Mesendoderm (in vitro differentiated cells): ENCODE measurements around the gene KIAA0319L.

ENCODE experiments used
- DNase-seq: peaks from one replicate; pipeline ENCODE4 v3.0.0; 2013
- H2AK5ac ChIP-seq: 2 replicates; pipeline ENCODE4 v1.6.1; 2013; ENCODE audit warnings: low read length, inconsistent platforms
- H2BK120ac ChIP-seq: 2 replicates; pipeline ENCODE4 v1.6.1; 2013; ENCODE audit warnings: low read depth, mild to moderate bottlenecking, low read length, moderate library complexity, mixed read lengths
- H2BK15ac ChIP-seq: replicated peaks from 2 replicates; pipeline ENCODE4 v1.6.1; 2013; ENCODE audit warnings: low read depth, mild to moderate bottlenecking, moderate library complexity
- H2BK5ac ChIP-seq: 2 replicates; pipeline ENCODE4 v1.6.1; 2013; ENCODE audit warnings: low read length, inconsistent platforms
- H3K18ac ChIP-seq: 2 replicates; pipeline ENCODE4 v1.6.1; 2013; ENCODE audit warnings: mild to moderate bottlenecking, low read length, mixed read lengths
- H3K23ac ChIP-seq: one replicate; pipeline ENCODE4 v1.6.1; 2013; ENCODE audit warnings: low read length
- H3K27ac ChIP-seq: 2 replicates; pipeline ENCODE4 v1.5.1; 2013; ENCODE audit warnings: low read depth, mild to moderate bottlenecking, inconsistent platforms, low read length, moderate library complexity
- H3K27me3 ChIP-seq: 2 replicates; pipeline ENCODE4 v1.6.1; 2013; ENCODE audit warnings: low read length, control low read depth, mild to moderate bottlenecking, inconsistent platforms; ENCODE audit not compliant: insufficient read depth, poor library complexity
- H3K36me3 ChIP-seq: 2 replicates; pipeline ENCODE4 v1.6.1; 2013; ENCODE audit warnings: low read length, inconsistent platforms; ENCODE audit not compliant: control insufficient read depth, insufficient read depth
- H3K4ac ChIP-seq: one replicate; pipeline ENCODE4 v1.6.1; 2013; ENCODE audit warnings: low read depth, mild to moderate bottlenecking, low read length, moderate library complexity
- H3K4me1 ChIP-seq: 2 replicates; pipeline ENCODE4 v1.6.1; 2013; ENCODE audit warnings: low read depth, low read length, inconsistent platforms; ENCODE audit not compliant: control insufficient read depth
- H3K4me2 ChIP-seq: 2 replicates; pipeline ENCODE4 v1.6.1; 2013; ENCODE audit warnings: low read length
- H3K4me3 ChIP-seq: 2 replicates; pipeline ENCODE4 v1.5.1; 2013; ENCODE audit warnings: mild to moderate bottlenecking, low read length
- H3K56ac ChIP-seq: one replicate; pipeline ENCODE4 v1.6.1; 2013; ENCODE audit warnings: low read length
- H3K79me1 ChIP-seq: 2 replicates; pipeline ENCODE4 v1.6.1; 2013; ENCODE audit warnings: low read length, inconsistent platforms
- H3K79me2 ChIP-seq: 2 replicates; pipeline ENCODE4 v1.6.1; 2013; ENCODE audit warnings: mild to moderate bottlenecking, low read length; ENCODE audit not compliant: control insufficient read depth, insufficient read depth
- H3K9ac ChIP-seq: 2 replicates; pipeline ENCODE4 v1.6.1; 2013; ENCODE audit warnings: low read length, inconsistent platforms
- H4K5ac ChIP-seq: one replicate; pipeline ENCODE4 v1.6.1; 2013; ENCODE audit warnings: low read length
- H4K8ac ChIP-seq: one replicate; pipeline ENCODE4 v1.6.1; 2013; ENCODE audit warnings: low read depth, mild to moderate bottlenecking, control low read depth, low read length, moderate library complexity
- WGBS: extraction: QIAGEN DNeasy Blood & Tissue Kit; methylation state at CpG from one replicate; pipeline ENCODE4 v1.1.7; 2013; ENCODE audit warnings: low lambda C conversion rate, missing lambda C conversion rate; ENCODE audit not compliant: insufficient coverage; ENCODE audit errors: extremely low coverage; 5-methylcytosine and 5-hydroxymethylcytosine counted together

The KIAA0319L gene

GRCh38 chr1:35569936-35570335, 12.7 kb upstream of the KIAA0319L start:
- Histone ChIP-seq H2BK5ac (no peak overlapping the region), H3K9ac (no peak overlapping the region), H3K4me3 (no peak overlapping the region), H3K4me2 (no peak overlapping the region), H3K36me3 (no peaks in the 10 kb centered on the region), H3K56ac (no peak overlapping the region), H3K23ac (no peak overlapping the region), H4K5ac (no peak overlapping the region), H2AK5ac (no peak overlapping the region), H3K79me2 (no peaks in the 10 kb centered on the region), H3K4ac (no peak overlapping the region), H4K8ac (no peak overlapping the region), H3K27ac (no peak overlapping the region), H3K79me1 (no peaks in the 10 kb centered on the region), H2BK15ac (no peak overlapping the region), H3K18ac (no peak overlapping the region), H3K27me3 (peaks cover 35% of the 10 kb centered on the region), H3K4me1 (peaks cover 2% of the 10 kb centered on the region), H2BK120ac (no peak overlapping the region)
- no CpG with 5 or more reads among the region's 1 CpG for WGBS
- no peak for DNase-seq

- WGBS: no CpG with 5 or more reads among the region's 4 CpGs
Measured at GRCh38 chr1:35568975-35569395, 11.8 kb upstream of the KIAA0319L start.

GRCh38 chr1:35567947-35568558, 10.8 kb upstream of the KIAA0319L start:
- H4K8ac ChIP-seq: no peak overlapping the region
- H3K4ac ChIP-seq: no peak overlapping the region
- peak; percentile 56 for DNase-seq
- no peak overlapping the region for H3K56ac ChIP-seq
- H3K4me1 ChIP-seq: peaks cover 2% of the 10 kb centered on the region
- no peak overlapping the region for H2BK15ac ChIP-seq
- no peak overlapping the region for H3K23ac ChIP-seq
- H3K79me1 ChIP-seq: no peaks in the 10 kb centered on the region
- H3K18ac ChIP-seq: no peak overlapping the region
- H3K4me2 ChIP-seq: no peak overlapping the region
- H2BK5ac ChIP-seq: no peak overlapping the region
- H3K9ac ChIP-seq: no peak overlapping the region
- H3K79me2 ChIP-seq: no peaks in the 10 kb centered on the region
- H4K5ac ChIP-seq: no peak overlapping the region
- H3K27ac ChIP-seq: no peak overlapping the region
- no peak overlapping the region for H3K4me3 ChIP-seq
- no CpG with 5 or more reads among the region's 9 CpGs for WGBS
- peaks cover 1% of the 10 kb centered on the region for H3K36me3 ChIP-seq
- H2AK5ac ChIP-seq: no peak overlapping the region
- H2BK120ac ChIP-seq: no peak overlapping the region
- peaks cover 16% of the 10 kb centered on the region for H3K27me3 ChIP-seq

More at GRCh38 chr1:35568975-35569395, 11.8 kb upstream of the KIAA0319L start:
- no peak overlapping the region for H2BK120ac ChIP-seq
- H3K27me3 ChIP-seq: peaks cover 26% of the 10 kb centered on the region
- H3K9ac ChIP-seq: no peak overlapping the region
- no peak overlapping the region for H3K4me3 ChIP-seq
- no peak overlapping the region for H4K5ac ChIP-seq
- no peak overlapping the region for H3K56ac ChIP-seq
- H2BK15ac ChIP-seq: no peak overlapping the region
- H3K23ac ChIP-seq: no peak overlapping the region
- peaks cover 2% of the 10 kb centered on the region for H3K4me1 ChIP-seq
- no peak overlapping the region for H2BK5ac ChIP-seq
- no peak overlapping the region for H3K4ac ChIP-seq
- H3K27ac ChIP-seq: no peak overlapping the region
- no peaks in the 10 kb centered on the region for H3K79me2 ChIP-seq
- no peak overlapping the region for H3K4me2 ChIP-seq
- DNase-seq: peak; percentile 79
- H4K8ac ChIP-seq: no peak overlapping the region
- peaks cover 1% of the 10 kb centered on the region for H3K36me3 ChIP-seq
- H3K18ac ChIP-seq: no peak overlapping the region
- no peak overlapping the region for H2AK5ac ChIP-seq
- no peaks in the 10 kb centered on the region for H3K79me1 ChIP-seq

- H2BK15ac ChIP-seq: no peak overlapping the region
- peaks cover 4% of the 10 kb centered on the region for H3K36me3 ChIP-seq
- no peak overlapping the region for H3K4me3 ChIP-seq
- no CpG with 5 or more reads among the region's 11 CpGs for WGBS
- no peak overlapping the region for H3K9ac ChIP-seq
- peaks cover 4% of the 10 kb centered on the region for H3K79me1 ChIP-seq
- H3K79me2 ChIP-seq: no peaks in the 10 kb centered on the region
- H4K5ac ChIP-seq: no peak overlapping the region
- H3K4me2 ChIP-seq: no peak overlapping the region
- no peaks in the 10 kb centered on the region for H3K27me3 ChIP-seq
- no peak overlapping the region for H3K18ac ChIP-seq
- no peak overlapping the region for H2AK5ac ChIP-seq
- H3K4me1 ChIP-seq: no peaks in the 10 kb centered on the region
- no peak overlapping the region for H3K56ac ChIP-seq
- H3K23ac ChIP-seq: no peak overlapping the region
- H3K4ac ChIP-seq: no peak overlapping the region
- no peak overlapping the region for H3K27ac ChIP-seq
- no peak overlapping the region for H4K8ac ChIP-seq
- H2BK120ac ChIP-seq: no peak overlapping the region
- no peak overlapping the region for H2BK5ac ChIP-seq
- no peak for DNase-seq
Measured at GRCh38 chr1:35565742-35566133, 8.5 kb upstream of the KIAA0319L start.

GRCh38 chr1:35564884-35565741, 7.9 kb upstream of the KIAA0319L start:
- no peak overlapping the region for H3K27ac ChIP-seq

More at GRCh38 chr1:35564884-35565741, 7.9 kb upstream of the KIAA0319L start:
- H3K79me2 ChIP-seq: no peaks in the 10 kb centered on the region
- H3K4me3 ChIP-seq: no peak overlapping the region
- no peak overlapping the region for H2BK5ac ChIP-seq
- no peaks in the 10 kb centered on the region for H3K27me3 ChIP-seq
- H2BK120ac ChIP-seq: no peak overlapping the region
- H3K79me1 ChIP-seq: peaks cover 4% of the 10 kb centered on the region
- H2AK5ac ChIP-seq: no peak overlapping the region
- WGBS: no CpG with 5 or more reads among the region's 28 CpGs
- no peak overlapping the region for H3K9ac ChIP-seq
- no peak overlapping the region for H4K5ac ChIP-seq
- no peak overlapping the region for H3K23ac ChIP-seq
- H3K4ac ChIP-seq: no peak overlapping the region
- H3K4me2 ChIP-seq: no peak overlapping the region
- no peak overlapping the region for H2BK15ac ChIP-seq
- H4K8ac ChIP-seq: no peak overlapping the region
- DNase-seq: no peak
- no peak overlapping the region for H3K18ac ChIP-seq
- peaks cover 4% of the 10 kb centered on the region for H3K36me3 ChIP-seq
- H3K4me1 ChIP-seq: no peaks in the 10 kb centered on the region
- no peak overlapping the region for H3K56ac ChIP-seq
